ENCODE results near the gene PRPH2. TPM values are rescaled to one million over a fixed set of nuclear protein-coding genes. Genes with fewer than 3 reads are reported as not detected.

PRPH2 gene
- total and polyA plus RNA-seq, 2 of the 13 experiments (the other 11 are each of a cell fraction or from before 2014, with no cell fraction given), result 0.03 to 0.04 TPM

DNA sequence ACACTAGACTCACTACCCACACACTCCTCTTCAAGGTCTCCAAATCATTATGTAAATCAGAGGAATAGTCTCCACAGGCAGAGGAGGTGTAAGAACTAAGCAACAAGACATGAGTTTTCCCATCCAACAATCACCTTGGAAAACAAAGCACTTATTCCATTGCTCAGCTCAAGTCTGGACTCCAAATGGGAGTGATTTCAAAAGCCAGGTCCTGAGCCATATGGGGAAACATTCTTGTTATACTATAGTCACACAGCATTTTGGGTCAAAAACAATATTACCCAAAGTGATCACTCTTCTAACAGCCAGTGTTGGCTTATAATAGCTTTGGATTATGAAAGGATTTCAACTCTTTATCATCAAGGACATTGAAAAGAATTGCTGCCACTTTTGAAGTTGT is 3.6 kb upstream of the PRPH2 start:
- DNase-seq (ENCODE audit: low spot score), result no peak
- no peaks in the 10 kb centered on the region for H3K79me2 ChIP-seq (ENCODE audit: insufficient read depth, low read length)
- no peaks in the 10 kb centered on the region for H3K36me3 ChIP-seq (replicated peaks in 1 of 2; ENCODE audit: control insufficient read depth in 1 of 2, insufficient read depth in 2 of 2, low read length in 2 of 2)
- ChIA-PET CTCF (ENCODE audit: low intra/inter-chr PET ratio, low total read pairs) (interaction anchor here (0.6 to 1.9 kb wide), 4 partner anchors 64 to 417 kb away, joined by 3 to 29 read pairs (median 8); no protein-coding TSS in a partner anchor), POLR2A (interaction anchor here (0.9 to 2.4 kb wide), 4 partner anchors 20 to 154 kb away, joined by 4 to 14 read pairs (median 4); partner anchors contain the start of genes RPL7L1 and TBCC)
- H3K9ac ChIP-seq (ENCODE audit: insufficient read depth, low read depth, low read length), result no peak overlapping the region
- TF ChIP-seq KMT2A (CRISPR knock-in tag; IDR thresholded peaks at IDR 0.05) (no peak), ZNF746 (CRISPR knock-in tag; IDR thresholded peaks at IDR 0.05) (no peak), HHEX (CRISPR knock-in tag; IDR thresholded peaks at IDR 0.05) (no peak), MAFG (CRISPR knock-in tag; IDR thresholded peaks at IDR 0.05) (no peak), PRPF4 (IDR thresholded peaks at IDR 0.05; ENCODE audit: low read depth, low read length, poor library complexity, severe bottlenecking) (no peak), HDAC2 (CRISPR knock-in tag; IDR thresholded peaks at IDR 0.05) (no peak), WIZ (CRISPR knock-in tag; IDR thresholded peaks at IDR 0.05) (no peak), ZNF335 (CRISPR knock-in tag; IDR thresholded peaks at IDR 0.05) (no peak), FOSL1 (CRISPR knock-in tag; IDR thresholded peaks at IDR 0.05; ENCODE audit: borderline replicate concordance) (no peak), PCBP1 (IDR thresholded peaks at IDR 0.05; ENCODE audit: borderline replicate concordance, low read depth, low read length) (no peak), FOXP1 (IDR thresholded peaks at IDR 0.05) (no peak), FOXP1 (CRISPR knock-in tag; IDR thresholded peaks at IDR 0.05) (no peak), RNF2 (conservative IDR thresholded peaks at IDR 0.05; ENCODE audit: low read depth) (no peak), ZNF775 (CRISPR knock-in tag; IDR thresholded peaks at IDR 0.05; ENCODE audit: borderline replicate concordance) (no peak), CEBPB (IDR thresholded peaks at IDR 0.05; ENCODE audit: borderline replicate concordance, low read depth, low read length) (no peak), SMAD1 (CRISPR knock-in tag; IDR thresholded peaks at IDR 0.05; ENCODE audit: borderline replicate concordance, low read depth) (no peak), SALL2 (CRISPR knock-in tag; IDR thresholded peaks at IDR 0.05) (no peak), ZNF331 (CRISPR knock-in tag; IDR thresholded peaks at IDR 0.05) (no peak)
- TF ChIP-seq, protein P1, sequence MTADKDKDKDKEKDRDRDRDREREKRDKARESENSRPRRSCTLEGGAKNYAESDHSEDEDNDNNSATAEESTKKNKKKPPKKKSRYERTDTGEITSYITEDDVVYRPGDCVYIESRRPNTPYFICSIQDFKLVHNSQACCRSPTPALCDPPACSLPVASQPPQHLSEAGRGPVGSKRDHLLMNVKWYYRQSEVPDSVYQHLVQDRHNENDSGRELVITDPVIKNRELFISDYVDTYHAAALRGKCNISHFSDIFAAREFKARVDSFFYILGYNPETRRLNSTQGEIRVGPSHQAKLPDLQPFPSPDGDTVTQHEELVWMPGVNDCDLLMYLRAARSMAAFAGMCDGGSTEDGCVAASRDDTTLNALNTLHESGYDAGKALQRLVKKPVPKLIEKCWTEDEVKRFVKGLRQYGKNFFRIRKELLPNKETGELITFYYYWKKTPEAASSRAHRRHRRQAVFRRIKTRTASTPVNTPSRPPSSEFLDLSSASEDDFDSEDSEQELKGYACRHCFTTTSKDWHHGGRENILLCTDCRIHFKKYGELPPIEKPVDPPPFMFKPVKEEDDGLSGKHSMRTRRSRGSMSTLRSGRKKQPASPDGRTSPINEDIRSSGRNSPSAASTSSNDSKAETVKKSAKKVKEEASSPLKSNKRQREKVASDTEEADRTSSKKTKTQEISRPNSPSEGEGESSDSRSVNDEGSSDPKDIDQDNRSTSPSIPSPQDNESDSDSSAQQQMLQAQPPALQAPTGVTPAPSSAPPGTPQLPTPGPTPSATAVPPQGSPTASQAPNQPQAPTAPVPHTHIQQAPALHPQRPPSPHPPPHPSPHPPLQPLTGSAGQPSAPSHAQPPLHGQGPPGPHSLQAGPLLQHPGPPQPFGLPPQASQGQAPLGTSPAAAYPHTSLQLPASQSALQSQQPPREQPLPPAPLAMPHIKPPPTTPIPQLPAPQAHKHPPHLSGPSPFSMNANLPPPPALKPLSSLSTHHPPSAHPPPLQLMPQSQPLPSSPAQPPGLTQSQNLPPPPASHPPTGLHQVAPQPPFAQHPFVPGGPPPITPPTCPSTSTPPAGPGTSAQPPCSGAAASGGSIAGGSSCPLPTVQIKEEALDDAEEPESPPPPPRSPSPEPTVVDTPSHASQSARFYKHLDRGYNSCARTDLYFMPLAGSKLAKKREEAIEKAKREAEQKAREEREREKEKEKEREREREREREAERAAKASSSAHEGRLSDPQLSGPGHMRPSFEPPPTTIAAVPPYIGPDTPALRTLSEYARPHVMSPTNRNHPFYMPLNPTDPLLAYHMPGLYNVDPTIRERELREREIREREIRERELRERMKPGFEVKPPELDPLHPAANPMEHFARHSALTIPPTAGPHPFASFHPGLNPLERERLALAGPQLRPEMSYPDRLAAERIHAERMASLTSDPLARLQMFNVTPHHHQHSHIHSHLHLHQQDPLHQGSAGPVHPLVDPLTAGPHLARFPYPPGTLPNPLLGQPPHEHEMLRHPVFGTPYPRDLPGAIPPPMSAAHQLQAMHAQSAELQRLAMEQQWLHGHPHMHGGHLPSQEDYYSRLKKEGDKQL (CRISPR knock-in tag; IDR thresholded peaks at IDR 0.05; ENCODE audit: low read depth), result no peak
- TF ChIP-seq, protein P2, sequence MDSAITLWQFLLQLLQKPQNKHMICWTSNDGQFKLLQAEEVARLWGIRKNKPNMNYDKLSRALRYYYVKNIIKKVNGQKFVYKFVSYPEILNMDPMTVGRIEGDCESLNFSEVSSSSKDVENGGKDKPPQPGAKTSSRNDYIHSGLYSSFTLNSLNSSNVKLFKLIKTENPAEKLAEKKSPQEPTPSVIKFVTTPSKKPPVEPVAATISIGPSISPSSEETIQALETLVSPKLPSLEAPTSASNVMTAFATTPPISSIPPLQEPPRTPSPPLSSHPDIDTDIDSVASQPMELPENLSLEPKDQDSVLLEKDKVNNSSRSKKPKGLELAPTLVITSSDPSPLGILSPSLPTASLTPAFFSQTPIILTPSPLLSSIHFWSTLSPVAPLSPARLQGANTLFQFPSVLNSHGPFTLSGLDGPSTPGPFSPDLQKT (CRISPR knock-in tag; IDR thresholded peaks at IDR 0.05; ENCODE audit: borderline replicate concordance), result no peak
- no peak overlapping the region for H3K4me3 ChIP-seq (replicated peaks in 1 of 3; ENCODE audit: insufficient read depth in 1 of 3, low read depth in 2 of 3, low read length in 3 of 3)
- no peak overlapping the region for H2AFZ ChIP-seq (ENCODE audit: low read length)
- BruUV-seq (replicated peaks), result no TSS peak
- H3K9me3 ChIP-seq (ENCODE audit: low read length), result no peaks in the 10 kb centered on the region
- no peaks in the 10 kb centered on the region for H3K27me3 ChIP-seq (ENCODE audit: control insufficient read depth in 1 of 2, insufficient read depth in 2 of 2, low read length in 2 of 2)
- H3K4me2 ChIP-seq (ENCODE audit: low read depth, low read length), result no peak overlapping the region
- no peak for ATAC-seq
- H3K4me1 ChIP-seq (ENCODE audit: insufficient read depth, low read length), result peaks cover 20% of the 10 kb centered on the region
- intact Hi-C loops (cut with micrococcal nuclease; ENCODE audit: unreplicated experiment) (loop anchor here (1.0 to 5.0 kb wide), 3 partner anchors 65 to 166 kb away; a partner anchor contains a TSS), in situ Hi-C loops (cut with HindIII; ENCODE audit: extremely low pct_ligation_motif_present, low pct_unique_long_range_greater_than_20kb) (loop anchor here (5.0 kb wide), 1 partner anchor 64 kb away; no protein-coding TSS in a partner anchor)
- no peaks in the 10 kb centered on the region for H4K20me1 ChIP-seq (ENCODE audit: insufficient read depth, low read length)
- FAIRE-seq, result no peak
- no peak overlapping the region for H3K27ac ChIP-seq (ENCODE audit: extremely low read length, insufficient read depth, low read length)
